Heart left ventricle (tissue), 13 donors: ENCODE measurements around the gene ZNF300.

Experiments used
- CTCF ChIP-seq, 12 donors: fragments of 200-600 bp; sonication (generic) in 4 of 12; IDR thresholded peaks; one replicate each; pipeline versions ENCODE4 v1.5.0 to v1.8.0; 2018 to 2022; ENCODE audit warnings: antibody characterized with exemption in 12 of 12, mild to moderate bottlenecking in 5 of 12
- POLR2A ChIP-seq, 2 donors: fragments of 450-650 bp; IDR thresholded peaks; one replicate each; pipeline ENCODE4 v1.6.1; 2017; ENCODE audit warnings: antibody characterized with exemption in 2 of 2, mild to moderate bottlenecking in 2 of 2, moderate library complexity in 2 of 2
- donor health status: ischemic (EF 13 %, LVEDD 7.1; RV severe dilation, severe dysfunction).
- donor health status: DM: no; HTN: yes; CAD: no.
- donor health status: DM: no; HTN: no; CAD: no.
- donor health status: ischemic (EF 25% LVEDD 6.9; RV normal size, moderate dysfunction).
- donor health status: ischemic (EF 25% LVEDD 5.7; RV mildly dilated, moderate dysfunction).
- donor health status: ischemic (EF 35%, LVEDD 5.7; RV mildly dilated, moderate dysfunction).
- donor health status: nonischemic (EF 11% LVEDD 7.7; RV severe dilation, severe dysfunction).
- donor health status: DM: yes; HTN: yes; CAD: no.
- donor health status: PGD.
- donor health status: ischemic (EF 29% LVEDD 5.4; RV normal size, mild dysfunction).
- donor health status: nonischemic (EF 23%, LVEDD 6.1; RV moderate dilation, normal function).

GRCh38 chr5:150945486-150945885, 40.7 kb upstream of the ZNF300 start:
- TF ChIP-seq CTCF (IDR thresholded peaks at IDR 0.05) (no peak), POLR2A (IDR thresholded peaks at IDR 0.05) (no peak)
